Stimulated activated CD4-positive, alpha-beta T cell treated with anti-CD3 and anti-CD28 coated beads, Interleukin-12 subunit alpha, Interleukin-12 subunit beta, amount 100 ng/mL, for 4 hours (primary cell): ENCODE results near the gene KIF21A.

Experiments used
- DNase-seq: peaks from one replicate; pipeline ENCODE4 v3.0.0-alpha.2; 2020

The KIF21A gene

GRCh38 chr12:39383114-39383513 is 59.8 kb downstream of the KIF21A start:
- no peak for DNase-seq

- DNase-seq, result no peak
Measured at GRCh38 chr12:39380090-39380489, 62.8 kb downstream of the KIF21A start.

GRCh38 chr12:39378341-39378740 is 64.6 kb downstream of the KIF21A start:
- no peak for DNase-seq

GRCh38 chr12:39375206-39375808 is 67.6 kb downstream of the KIF21A start:
- no peak for DNase-seq

- DNase-seq, result no peak
Measured at GRCh38 chr12:39372929-39373328, 70.0 kb downstream of the KIF21A start.

GRCh38 chr12:39372204-39372925 is 70.6 kb downstream of the KIF21A start:
- no peak for DNase-seq

- DNase-seq, result no peak
Measured at GRCh38 chr12:39369756-39370155, 73.2 kb downstream of the KIF21A start.

GRCh38 chr12:39368891-39369290 is 74.0 kb downstream of the KIF21A start:
- DNase-seq, result no peak

GRCh38 chr12:39368096-39368495 is 74.8 kb downstream of the KIF21A start:
- no peak for DNase-seq

- DNase-seq, result no peak
Measured at GRCh38 chr12:39367494-39367893, 75.4 kb downstream of the KIF21A start.

- no peak for DNase-seq
Measured at GRCh38 chr12:39365364-39366001, 77.4 kb downstream of the KIF21A start.

GRCh38 chr12:39364196-39364595 is 78.7 kb downstream of the KIF21A start:
- no peak for DNase-seq

- DNase-seq, result no peak
Measured at GRCh38 chr12:39359645-39360044, 83.3 kb downstream of the KIF21A start.

GRCh38 chr12:39357041-39357440 is 85.9 kb downstream of the KIF21A start:
- DNase-seq, result no peak

- DNase-seq, result no peak
Measured at GRCh38 chr12:39355841-39356240, 87.1 kb downstream of the KIF21A start.

GRCh38 chr12:39354955-39355354 is 88.0 kb downstream of the KIF21A start:
- DNase-seq, result no peak

- no peak for DNase-seq
Measured at GRCh38 chr12:39352471-39353017, 90.4 kb downstream of the KIF21A start.

- no peak for DNase-seq
Measured at GRCh38 chr12:39351153-39351552, 91.8 kb downstream of the KIF21A start.

GRCh38 chr12:39348941-39349626 is 93.8 kb downstream of the KIF21A start:
- no peak for DNase-seq

GRCh38 chr12:39348523-39348922 is 94.4 kb downstream of the KIF21A start:
- no peak for DNase-seq

- no peak for DNase-seq
Measured at GRCh38 chr12:39344926-39345325, 98.0 kb downstream of the KIF21A start.

- no peak for DNase-seq
Measured at GRCh38 chr12:39343665-39344064, 99.3 kb downstream of the KIF21A start.

- DNase-seq, result no peak
Measured at GRCh38 chr12:39341761-39342160, 101.2 kb downstream of the KIF21A start.
